Tibial nerve (tissue), 4 donors: ENCODE results near the gene RARB.

Source experiments
- EP300 ChIP-seq, 2 donors: sonication (generic); formaldehyde crosslinking; IDR thresholded peaks; one replicate each; pipeline ENCODE4 v1.6.1; 2017; ENCODE audit warnings: antibody characterized with exemption in 2 of 2, mild to moderate bottlenecking in 1 of 2
- TF ChIP-seq, protein P1 (sequence below), 5 experiments: fragments of 200-600 bp in 3 of 5; fragments of 450-650 bp in 2 of 5; sonication (generic) in 3 of 5; IDR thresholded peaks; one replicate each; pipeline ENCODE4 v1.5.1; 2016 to 2019; ENCODE audit warnings: antibody characterized with exemption in 5 of 5, mild to moderate bottlenecking in 3 of 5, moderate library complexity in 2 of 5

DNA sequence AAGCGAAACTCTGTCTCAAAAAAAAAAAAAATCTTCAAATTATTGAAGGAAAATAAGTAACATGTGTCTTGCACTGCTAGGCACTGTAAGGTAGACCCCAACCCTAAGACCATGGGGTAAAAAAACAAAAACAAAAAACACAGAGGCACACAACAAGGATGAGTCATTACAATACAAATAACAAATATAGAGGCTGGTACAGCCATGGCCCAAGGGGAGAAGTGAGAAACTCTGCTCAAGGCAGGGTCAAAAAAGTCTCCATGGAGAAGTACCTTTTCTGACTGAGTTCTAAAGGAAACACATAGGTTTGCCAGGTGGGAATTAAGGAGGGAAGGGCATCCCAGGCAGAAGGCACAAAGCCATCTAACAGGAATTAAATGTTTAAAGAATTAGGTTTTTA is 182.1 kb downstream of the RARB start:
- no peak for TF ChIP-seq EP300 (IDR thresholded peaks at IDR 0.05)
- TF ChIP-seq, protein P1, sequence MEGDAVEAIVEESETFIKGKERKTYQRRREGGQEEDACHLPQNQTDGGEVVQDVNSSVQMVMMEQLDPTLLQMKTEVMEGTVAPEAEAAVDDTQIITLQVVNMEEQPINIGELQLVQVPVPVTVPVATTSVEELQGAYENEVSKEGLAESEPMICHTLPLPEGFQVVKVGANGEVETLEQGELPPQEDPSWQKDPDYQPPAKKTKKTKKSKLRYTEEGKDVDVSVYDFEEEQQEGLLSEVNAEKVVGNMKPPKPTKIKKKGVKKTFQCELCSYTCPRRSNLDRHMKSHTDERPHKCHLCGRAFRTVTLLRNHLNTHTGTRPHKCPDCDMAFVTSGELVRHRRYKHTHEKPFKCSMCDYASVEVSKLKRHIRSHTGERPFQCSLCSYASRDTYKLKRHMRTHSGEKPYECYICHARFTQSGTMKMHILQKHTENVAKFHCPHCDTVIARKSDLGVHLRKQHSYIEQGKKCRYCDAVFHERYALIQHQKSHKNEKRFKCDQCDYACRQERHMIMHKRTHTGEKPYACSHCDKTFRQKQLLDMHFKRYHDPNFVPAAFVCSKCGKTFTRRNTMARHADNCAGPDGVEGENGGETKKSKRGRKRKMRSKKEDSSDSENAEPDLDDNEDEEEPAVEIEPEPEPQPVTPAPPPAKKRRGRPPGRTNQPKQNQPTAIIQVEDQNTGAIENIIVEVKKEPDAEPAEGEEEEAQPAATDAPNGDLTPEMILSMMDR (IDR thresholded peaks at IDR 0.05), result no peak
